Measurements from ENCODE around the gene ASPSCR1.

Gene ASPSCR1

GRCh38 chr17:81930142-81931125 lies 47.0 kb upstream of the ASPSCR1 start:
- POLR2A ChIA-PET: interaction anchor here (0.6 kb wide), 1 partner anchor 93 kb away, joined by 3 read pairs; no protein-coding TSS in a partner anchor
- Histone ChIP-seq H3K4me3 (ENCODE audit: control insufficient read depth in 1 of 7, extremely low read depth in 1 of 7, insufficient read depth in 4 of 7, low read depth in 2 of 7, low read length in 6 of 7) (peak overlapping the region in 1 of 7 experiments; percentile 19), H3K9me3 (ENCODE audit: control extremely low read depth in 1 of 5, control insufficient read depth in 4 of 5, insufficient read depth in 2 of 5, low read depth in 1 of 5, low read length in 4 of 5) (no peaks in the 10 kb centered on the region), H3K27ac (ENCODE audit: insufficient read depth in 1 of 2, low read depth in 1 of 2, low read length in 2 of 2, poor library complexity in 1 of 2, severe bottlenecking in 2 of 2) (no peak overlapping the region), H3K4me1 (ENCODE audit: control extremely low read depth in 1 of 4, control insufficient read depth in 4 of 4, insufficient read depth in 4 of 4, low read length in 3 of 4) (peaks cover 0 to 43% (median 33%) of the 10 kb centered on the region in 4 experiments), H3K27me3 (replicated peaks in 2 of 5; ENCODE audit: control insufficient read depth in 4 of 5, insufficient read depth in 5 of 5, low read length in 4 of 5) (peaks cover 0 to 24% (median 13%) of the 10 kb centered on the region in 5 experiments), H3K36me3 (ENCODE audit: control insufficient read depth in 4 of 4, insufficient read depth in 4 of 4, low read length in 3 of 4) (peaks cover 0 to 3% (median 0%) of the 10 kb centered on the region in 4 experiments)
- WGBS (ENCODE audit: insufficient coverage): 76% methylated on average over 16 of the region's 20 CpGs
- DNase-seq: peak in 2 of 3 donors; percentile 70 to 75
- CTCF ChIA-PET: interaction anchor here (0.9 to 1.7 kb wide), 5 partner anchors 10 to 91 kb away, joined by 3 to 4 read pairs (median 4); no protein-coding TSS in a partner anchor

- 85% methylated on average over 13 of the region's 13 CpGs for WGBS (ENCODE audit: insufficient coverage)
- CTCF ChIA-PET: interaction anchor here (1.0 to 1.1 kb wide), 2 partner anchors 32 to 89 kb away, joined by 3 read pairs; no protein-coding TSS in a partner anchor
- Histone ChIP-seq H3K4me1 (ENCODE audit: control extremely low read depth in 1 of 4, control insufficient read depth in 4 of 4, insufficient read depth in 4 of 4, low read length in 3 of 4) (peaks cover 0 to 37% (median 26%) of the 10 kb centered on the region in 4 experiments), H3K9me3 (ENCODE audit: control extremely low read depth in 1 of 5, control insufficient read depth in 4 of 5, insufficient read depth in 2 of 5, low read depth in 1 of 5, low read length in 4 of 5) (no peaks in the 10 kb centered on the region), H3K27me3 (replicated peaks in 2 of 5; ENCODE audit: control insufficient read depth in 4 of 5, insufficient read depth in 5 of 5, low read length in 4 of 5) (peaks cover 0 to 24% (median 13%) of the 10 kb centered on the region in 5 experiments), H3K4me3 (ENCODE audit: control insufficient read depth in 1 of 7, extremely low read depth in 1 of 7, insufficient read depth in 4 of 7, low read depth in 2 of 7, low read length in 6 of 7) (no peak overlapping the region), H3K36me3 (ENCODE audit: control insufficient read depth in 4 of 4, insufficient read depth in 4 of 4, low read length in 3 of 4) (peaks cover 0 to 3% (median 0%) of the 10 kb centered on the region in 4 experiments), H3K27ac (ENCODE audit: insufficient read depth in 1 of 2, low read depth in 1 of 2, low read length in 2 of 2, poor library complexity in 1 of 2, severe bottlenecking in 2 of 2) (no peak overlapping the region)
- no peak for DNase-seq
- POLR2A ChIA-PET: no interaction called here
These were observed 46.3 kb upstream of the ASPSCR1 start for GRCh38 chr17:81931189-81931556.

DNA sequence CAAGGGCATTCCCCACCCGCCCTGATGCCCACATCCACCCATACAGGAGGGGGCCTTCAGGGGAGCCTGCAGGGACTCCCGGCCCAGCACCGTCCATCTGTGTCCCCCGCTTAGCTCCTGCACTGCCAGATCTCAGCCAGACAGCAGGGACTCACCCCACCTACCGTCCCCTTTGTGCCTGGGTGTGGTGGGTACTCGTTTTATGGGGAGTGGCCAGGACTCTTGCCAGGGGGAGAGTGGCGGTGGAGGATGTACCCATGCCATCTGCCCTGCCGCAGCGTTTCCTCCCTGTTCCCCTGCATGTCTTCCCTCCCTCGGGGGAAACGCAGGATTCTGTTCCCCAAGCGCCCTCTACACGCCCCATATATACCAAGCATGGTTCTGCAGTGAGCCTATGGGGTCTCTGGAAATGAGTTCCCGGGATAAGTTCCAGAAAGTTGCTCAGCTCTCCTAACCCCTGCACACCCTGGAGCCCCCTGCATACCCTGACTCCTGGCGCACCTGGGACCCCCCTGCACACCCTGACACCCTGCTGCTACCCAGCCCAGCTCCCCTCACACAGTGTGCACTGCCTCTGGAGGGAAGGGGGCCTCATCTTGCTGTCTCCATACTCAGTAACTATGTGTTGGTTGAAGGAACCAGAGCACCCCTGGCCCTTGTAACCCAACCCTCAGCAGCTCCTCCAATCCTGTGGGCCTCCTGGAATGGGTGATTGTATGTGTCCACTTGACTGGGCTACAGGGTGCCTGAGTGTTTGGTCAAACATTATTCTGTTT lies 45.7 kb upstream of the ASPSCR1 start:
- H3K27me3 ChIP-seq (replicated peaks in 2 of 5; ENCODE audit: control insufficient read depth in 4 of 5, insufficient read depth in 5 of 5, low read length in 4 of 5): peaks cover 0 to 24% (median 13%) of the 10 kb centered on the region in 5 experiments
- H3K9me3 ChIP-seq (ENCODE audit: control extremely low read depth in 1 of 5, control insufficient read depth in 4 of 5, insufficient read depth in 2 of 5, low read depth in 1 of 5, low read length in 4 of 5): no peaks in the 10 kb centered on the region
- WGBS (ENCODE audit: insufficient coverage): 52% methylated on average over 9 of the region's 15 CpGs
- H3K27ac ChIP-seq (ENCODE audit: insufficient read depth in 1 of 2, low read depth in 1 of 2, low read length in 2 of 2, poor library complexity in 1 of 2, severe bottlenecking in 2 of 2): no peak overlapping the region
- H3K4me3 ChIP-seq (ENCODE audit: control insufficient read depth in 1 of 7, extremely low read depth in 1 of 7, insufficient read depth in 4 of 7, low read depth in 2 of 7, low read length in 6 of 7): peak overlapping the region in 1 of 7 experiments; percentile 11
- ChIA-PET POLR2A (no interaction called here), CTCF (no interaction called here)
- H3K36me3 ChIP-seq (ENCODE audit: control insufficient read depth in 4 of 4, insufficient read depth in 4 of 4, low read length in 3 of 4): peaks cover 0 to 3% (median 0%) of the 10 kb centered on the region in 4 experiments
- DNase-seq: no peak
- H3K4me1 ChIP-seq (ENCODE audit: control extremely low read depth in 1 of 4, control insufficient read depth in 4 of 4, insufficient read depth in 4 of 4, low read length in 3 of 4): peaks cover 0 to 38% (median 26%) of the 10 kb centered on the region in 4 experiments

DNA sequence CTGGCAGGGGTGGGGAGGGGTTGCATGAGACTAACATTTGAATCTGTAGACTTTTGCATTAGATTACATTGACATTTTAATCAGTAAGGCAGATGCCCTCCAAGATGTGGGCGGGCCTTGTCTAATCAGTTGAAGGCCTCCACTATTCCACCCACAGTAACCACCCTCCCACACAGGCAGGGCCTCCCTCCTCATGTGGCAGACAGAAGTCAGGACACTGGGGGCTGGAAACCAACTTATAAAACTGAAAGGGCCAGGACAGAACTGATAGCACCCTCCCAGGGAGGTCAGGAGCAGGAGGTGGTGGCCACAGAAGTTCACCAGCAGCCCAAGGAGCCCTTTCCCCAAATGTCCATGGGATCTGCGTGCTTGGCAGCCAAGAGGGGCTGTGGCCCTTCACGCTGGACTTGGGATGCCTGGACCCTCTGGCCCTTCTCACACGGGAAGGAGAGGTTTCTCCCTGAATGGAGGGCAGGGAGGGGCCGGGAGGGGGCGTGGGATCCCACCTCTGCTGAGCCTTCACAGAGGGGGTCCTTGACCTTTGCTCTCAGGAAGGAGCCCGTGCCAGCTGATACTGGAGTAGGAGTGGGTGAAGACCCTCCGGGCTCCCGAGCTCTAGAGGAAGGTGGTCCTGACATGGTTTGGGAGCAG lies 45.0 kb upstream of the ASPSCR1 start:
- CTCF ChIA-PET: interaction anchor here (1.7 kb wide), 1 partner anchor 88 kb away, joined by 4 read pairs; no protein-coding TSS in a partner anchor
- 100% methylated on average over 8 of the region's 9 CpGs for WGBS (ENCODE audit: insufficient coverage)
- POLR2A ChIA-PET: no interaction called here

GRCh38 chr17:81933178-81933699 lies 44.2 kb upstream of the ASPSCR1 start:
- DNase-seq: no peak
- H3K4me1 ChIP-seq (ENCODE audit: control extremely low read depth in 1 of 4, control insufficient read depth in 4 of 4, insufficient read depth in 4 of 4, low read length in 3 of 4): peaks cover 0 to 42% (median 30%) of the 10 kb centered on the region in 4 experiments
- no peaks in the 10 kb centered on the region for H3K9me3 ChIP-seq (ENCODE audit: control extremely low read depth in 1 of 5, control insufficient read depth in 4 of 5, insufficient read depth in 2 of 5, low read depth in 1 of 5, low read length in 4 of 5)
- H3K4me3 ChIP-seq (ENCODE audit: control insufficient read depth in 1 of 7, extremely low read depth in 1 of 7, insufficient read depth in 4 of 7, low read depth in 2 of 7, low read length in 6 of 7): no peak overlapping the region
- peaks cover 0 to 21% (median 12%) of the 10 kb centered on the region in 5 experiments for H3K27me3 ChIP-seq (replicated peaks in 2 of 5; ENCODE audit: control insufficient read depth in 4 of 5, insufficient read depth in 5 of 5, low read length in 4 of 5)
- H3K27ac ChIP-seq (ENCODE audit: insufficient read depth in 1 of 2, low read depth in 1 of 2, low read length in 2 of 2, poor library complexity in 1 of 2, severe bottlenecking in 2 of 2): no peak overlapping the region
- ChIA-PET CTCF (interaction anchor here (1.7 kb wide), 1 partner anchor 87 kb away, joined by 4 read pairs; no protein-coding TSS in a partner anchor), POLR2A (no interaction called here)
- H3K36me3 ChIP-seq (ENCODE audit: control insufficient read depth in 4 of 4, insufficient read depth in 4 of 4, low read length in 3 of 4): peaks cover 0 to 3% (median 0%) of the 10 kb centered on the region in 4 experiments
- 96% methylated on average over 12 of the region's 14 CpGs for WGBS (ENCODE audit: insufficient coverage)

More for the DNA sequence above, 45.0 kb upstream of the ASPSCR1 start:
- H3K9me3 ChIP-seq (ENCODE audit: control extremely low read depth in 1 of 5, control insufficient read depth in 4 of 5, insufficient read depth in 2 of 5, low read depth in 1 of 5, low read length in 4 of 5): no peaks in the 10 kb centered on the region
- H3K27ac ChIP-seq (ENCODE audit: insufficient read depth in 1 of 2, low read depth in 1 of 2, low read length in 2 of 2, poor library complexity in 1 of 2, severe bottlenecking in 2 of 2): no peak overlapping the region
- H3K4me3 ChIP-seq (ENCODE audit: control insufficient read depth in 1 of 7, extremely low read depth in 1 of 7, insufficient read depth in 4 of 7, low read depth in 2 of 7, low read length in 6 of 7): no peak overlapping the region
- H3K27me3 ChIP-seq (replicated peaks in 2 of 5; ENCODE audit: control insufficient read depth in 4 of 5, insufficient read depth in 5 of 5, low read length in 4 of 5): peaks cover 0 to 24% (median 13%) of the 10 kb centered on the region in 5 experiments
- no peak for DNase-seq
- H3K36me3 ChIP-seq (ENCODE audit: control insufficient read depth in 4 of 4, insufficient read depth in 4 of 4, low read length in 3 of 4): peaks cover 0 to 3% (median 0%) of the 10 kb centered on the region in 4 experiments
- H3K4me1 ChIP-seq (ENCODE audit: control extremely low read depth in 1 of 4, control insufficient read depth in 4 of 4, insufficient read depth in 4 of 4, low read length in 3 of 4): peaks cover 0 to 43% (median 32%) of the 10 kb centered on the region in 4 experiments

GRCh38 chr17:81934098-81934757 lies 43.2 kb upstream of the ASPSCR1 start:
- no peak overlapping the region for H3K27ac ChIP-seq (ENCODE audit: insufficient read depth in 1 of 2, low read depth in 1 of 2, low read length in 2 of 2, poor library complexity in 1 of 2, severe bottlenecking in 2 of 2)
- DNase-seq: no peak
- ChIA-PET CTCF (interaction anchor here (0.9 to 1.7 kb wide), 3 partner anchors 65 to 89 kb away, joined by 3 to 4 read pairs (median 3); partner anchors contain the start of genes CENPX and LRRC45), POLR2A (no interaction called here)
- H3K9me3 ChIP-seq (ENCODE audit: control extremely low read depth in 1 of 5, control insufficient read depth in 4 of 5, insufficient read depth in 2 of 5, low read depth in 1 of 5, low read length in 4 of 5): no peaks in the 10 kb centered on the region
- H3K4me1 ChIP-seq (ENCODE audit: control extremely low read depth in 1 of 4, control insufficient read depth in 4 of 4, insufficient read depth in 4 of 4, low read length in 3 of 4): peaks cover 0 to 39% (median 29%) of the 10 kb centered on the region in 4 experiments
- H3K4me3 ChIP-seq (ENCODE audit: control insufficient read depth in 1 of 7, extremely low read depth in 1 of 7, insufficient read depth in 4 of 7, low read depth in 2 of 7, low read length in 6 of 7): no peak overlapping the region
- H3K36me3 ChIP-seq (ENCODE audit: control insufficient read depth in 4 of 4, insufficient read depth in 4 of 4, low read length in 3 of 4): peaks cover 0 to 3% (median 0%) of the 10 kb centered on the region in 4 experiments
- WGBS (ENCODE audit: insufficient coverage): 95% methylated on average over 18 of the region's 23 CpGs
- peaks cover 0 to 11% (median 6%) of the 10 kb centered on the region in 5 experiments for H3K27me3 ChIP-seq (replicated peaks in 2 of 5; ENCODE audit: control insufficient read depth in 4 of 5, insufficient read depth in 5 of 5, low read length in 4 of 5)

Measured in common myeloid progenitor, CD34-positive (primary cell).